Adrenal gland (tissue), 5 donors: ENCODE measurements around the gene RTTN.

Experiments used
- POLR2A ChIP-seq, 2 donors: fragments of 450-650 bp; IDR thresholded peaks; one replicate each; pipeline ENCODE4 v1.6.1; 2017; ENCODE audit warnings: antibody characterized with exemption in 2 of 2, mild to moderate bottlenecking in 2 of 2, moderate library complexity in 1 of 2
- TF ChIP-seq, protein P1 (sequence below), 6 experiments: fragments of 450-650 bp in 4 of 6; fragments of 200-600 bp in 2 of 6; sonication (generic) in 1 of 6; IDR thresholded peaks; 1 replicate in 5 of 6; 2 replicates in 1 of 6; pipeline versions ENCODE4 v1.5.1 to v1.8.0; 2016 to 2021; ENCODE audit warnings: antibody characterized with exemption in 6 of 6, mild to moderate bottlenecking in 2 of 6, moderate library complexity in 1 of 6
- donor health status: DM: no; HTN: no; CAD: no.

- TF ChIP-seq, protein P1, sequence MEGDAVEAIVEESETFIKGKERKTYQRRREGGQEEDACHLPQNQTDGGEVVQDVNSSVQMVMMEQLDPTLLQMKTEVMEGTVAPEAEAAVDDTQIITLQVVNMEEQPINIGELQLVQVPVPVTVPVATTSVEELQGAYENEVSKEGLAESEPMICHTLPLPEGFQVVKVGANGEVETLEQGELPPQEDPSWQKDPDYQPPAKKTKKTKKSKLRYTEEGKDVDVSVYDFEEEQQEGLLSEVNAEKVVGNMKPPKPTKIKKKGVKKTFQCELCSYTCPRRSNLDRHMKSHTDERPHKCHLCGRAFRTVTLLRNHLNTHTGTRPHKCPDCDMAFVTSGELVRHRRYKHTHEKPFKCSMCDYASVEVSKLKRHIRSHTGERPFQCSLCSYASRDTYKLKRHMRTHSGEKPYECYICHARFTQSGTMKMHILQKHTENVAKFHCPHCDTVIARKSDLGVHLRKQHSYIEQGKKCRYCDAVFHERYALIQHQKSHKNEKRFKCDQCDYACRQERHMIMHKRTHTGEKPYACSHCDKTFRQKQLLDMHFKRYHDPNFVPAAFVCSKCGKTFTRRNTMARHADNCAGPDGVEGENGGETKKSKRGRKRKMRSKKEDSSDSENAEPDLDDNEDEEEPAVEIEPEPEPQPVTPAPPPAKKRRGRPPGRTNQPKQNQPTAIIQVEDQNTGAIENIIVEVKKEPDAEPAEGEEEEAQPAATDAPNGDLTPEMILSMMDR (IDR thresholded peaks at IDR 0.05): no peak
- TF ChIP-seq POLR2A (IDR thresholded peaks at IDR 0.05): no peak
These were observed 177.4 kb downstream of the RTTN start for GRCh38 chr18:70028084-70028483.
